PFSK-1 (cell line): ENCODE results near the gene C5orf22.

Source experiments
- FOXP2 ChIP-seq: optimal IDR thresholded peaks from 2 replicates; pipeline ENCODE3; 2011; ENCODE audit warnings: borderline replicate concordance, control low read depth, inconsistent platforms; ENCODE audit not compliant: insufficient read depth; ENCODE audit errors: extremely low read length, extremely low read depth
- POLR2AphosphoS5 ChIP-seq: IDR thresholded peaks from 2 replicates; pipeline ENCODE4 v1.6.1; 2012; ENCODE audit warnings: low read depth, mild to moderate bottlenecking, control low read depth, low read length, moderate library complexity
- TF ChIP-seq, protein P1 (sequence below), 2 experiments: IDR thresholded peaks; 2 replicates each; pipeline versions ENCODE4 v1.6.1 to v1.8.0; 2011 to 2012; ENCODE audit warnings: low read depth in 2 of 2, low read length in 2 of 2, control low read depth in 1 of 2, inconsistent platforms in 1 of 2, mild to moderate bottlenecking in 1 of 2, moderate library complexity in 1 of 2; ENCODE audit not compliant: insufficient read depth in 1 of 2

DNA sequence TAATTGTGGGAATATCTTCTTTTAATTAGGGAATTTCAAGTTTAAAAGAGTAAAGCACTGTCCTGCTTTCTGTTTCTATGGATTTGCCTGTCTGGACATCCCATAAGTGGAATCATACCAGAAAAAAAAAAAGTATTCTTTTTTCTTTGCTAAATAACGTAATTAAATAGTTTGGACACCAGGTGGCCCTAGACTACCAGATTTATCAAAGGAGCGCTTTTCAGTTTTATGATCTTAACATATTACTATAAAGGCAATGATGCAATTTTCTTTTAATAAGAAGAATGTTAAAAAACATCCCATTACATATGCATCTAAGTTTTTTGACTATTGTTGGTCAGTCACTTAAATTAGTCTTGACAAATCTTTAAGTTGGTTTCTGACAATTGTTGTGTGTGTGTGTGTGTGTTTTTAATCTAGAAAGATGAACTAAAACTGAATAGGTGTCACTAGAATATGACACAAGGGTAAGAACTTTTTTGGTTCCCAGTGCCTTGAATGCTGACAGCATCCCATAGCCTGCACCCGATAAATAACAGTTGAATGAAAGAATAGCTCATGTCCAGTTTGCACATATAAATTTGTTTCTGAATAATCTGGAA lies 49.5 kb downstream of the C5orf22 start:
- TF ChIP-seq, protein P1, sequence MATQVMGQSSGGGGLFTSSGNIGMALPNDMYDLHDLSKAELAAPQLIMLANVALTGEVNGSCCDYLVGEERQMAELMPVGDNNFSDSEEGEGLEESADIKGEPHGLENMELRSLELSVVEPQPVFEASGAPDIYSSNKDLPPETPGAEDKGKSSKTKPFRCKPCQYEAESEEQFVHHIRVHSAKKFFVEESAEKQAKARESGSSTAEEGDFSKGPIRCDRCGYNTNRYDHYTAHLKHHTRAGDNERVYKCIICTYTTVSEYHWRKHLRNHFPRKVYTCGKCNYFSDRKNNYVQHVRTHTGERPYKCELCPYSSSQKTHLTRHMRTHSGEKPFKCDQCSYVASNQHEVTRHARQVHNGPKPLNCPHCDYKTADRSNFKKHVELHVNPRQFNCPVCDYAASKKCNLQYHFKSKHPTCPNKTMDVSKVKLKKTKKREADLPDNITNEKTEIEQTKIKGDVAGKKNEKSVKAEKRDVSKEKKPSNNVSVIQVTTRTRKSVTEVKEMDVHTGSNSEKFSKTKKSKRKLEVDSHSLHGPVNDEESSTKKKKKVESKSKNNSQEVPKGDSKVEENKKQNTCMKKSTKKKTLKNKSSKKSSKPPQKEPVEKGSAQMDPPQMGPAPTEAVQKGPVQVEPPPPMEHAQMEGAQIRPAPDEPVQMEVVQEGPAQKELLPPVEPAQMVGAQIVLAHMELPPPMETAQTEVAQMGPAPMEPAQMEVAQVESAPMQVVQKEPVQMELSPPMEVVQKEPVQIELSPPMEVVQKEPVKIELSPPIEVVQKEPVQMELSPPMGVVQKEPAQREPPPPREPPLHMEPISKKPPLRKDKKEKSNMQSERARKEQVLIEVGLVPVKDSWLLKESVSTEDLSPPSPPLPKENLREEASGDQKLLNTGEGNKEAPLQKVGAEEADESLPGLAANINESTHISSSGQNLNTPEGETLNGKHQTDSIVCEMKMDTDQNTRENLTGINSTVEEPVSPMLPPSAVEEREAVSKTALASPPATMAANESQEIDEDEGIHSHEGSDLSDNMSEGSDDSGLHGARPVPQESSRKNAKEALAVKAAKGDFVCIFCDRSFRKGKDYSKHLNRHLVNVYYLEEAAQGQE (IDR thresholded peaks at IDR 0.05; ENCODE audit: insufficient read depth in 1 of 2, low read depth in 2 of 2, low read length in 2 of 2), result no peak
- TF ChIP-seq POLR2AphosphoS5, result no peak
- no peak for TF ChIP-seq FOXP2
